Stomach smooth muscle (tissue), 2 donors: Measurements from ENCODE around the gene MAP2K7.
"Not testable (repeated sequence)": the region's sequence is repeated elsewhere in the genome, so short reads cannot be mapped to it uniquely, and the experiment has no call there.

ENCODE experiments used
- H3K27ac ChIP-seq: one replicate; pipeline ENCODE4 v1.7.0; 2013; ENCODE audit warnings: mild to moderate bottlenecking, low read length, inconsistent platforms
- H3K27me3 ChIP-seq, 2 donors: one replicate each; pipeline ENCODE4 v1.7.0; 2013; ENCODE audit warnings: low read length in 2 of 2; ENCODE audit not compliant: insufficient read depth in 2 of 2, control insufficient read depth in 1 of 2
- H3K36me3 ChIP-seq, 2 donors: one replicate each; pipeline ENCODE4 v1.7.0; 2013; ENCODE audit warnings: low read length in 2 of 2; ENCODE audit not compliant: control insufficient read depth in 2 of 2, insufficient read depth in 2 of 2
- H3K4me1 ChIP-seq: one replicate; pipeline ENCODE4 v1.7.0; 2013; ENCODE audit warnings: low read length; ENCODE audit not compliant: control insufficient read depth, insufficient read depth
- H3K4me3 ChIP-seq, 2 donors: one replicate each; pipeline ENCODE4 v1.7.0; 2013; ENCODE audit warnings: low read length in 2 of 2
- H3K9ac ChIP-seq, 2 donors: one replicate each; pipeline ENCODE4 v1.7.0; 2013; ENCODE audit warnings: low read length in 2 of 2, mild to moderate bottlenecking in 1 of 2
- H3K9me3 ChIP-seq, 2 donors: one replicate each; pipeline ENCODE4 v1.7.0; 2013; ENCODE audit warnings: low read length in 2 of 2; ENCODE audit not compliant: control insufficient read depth in 2 of 2
- donor health status: healthy.
- donor health status: Pancreatic carcinoma.

The MAP2K7 gene

DNA sequence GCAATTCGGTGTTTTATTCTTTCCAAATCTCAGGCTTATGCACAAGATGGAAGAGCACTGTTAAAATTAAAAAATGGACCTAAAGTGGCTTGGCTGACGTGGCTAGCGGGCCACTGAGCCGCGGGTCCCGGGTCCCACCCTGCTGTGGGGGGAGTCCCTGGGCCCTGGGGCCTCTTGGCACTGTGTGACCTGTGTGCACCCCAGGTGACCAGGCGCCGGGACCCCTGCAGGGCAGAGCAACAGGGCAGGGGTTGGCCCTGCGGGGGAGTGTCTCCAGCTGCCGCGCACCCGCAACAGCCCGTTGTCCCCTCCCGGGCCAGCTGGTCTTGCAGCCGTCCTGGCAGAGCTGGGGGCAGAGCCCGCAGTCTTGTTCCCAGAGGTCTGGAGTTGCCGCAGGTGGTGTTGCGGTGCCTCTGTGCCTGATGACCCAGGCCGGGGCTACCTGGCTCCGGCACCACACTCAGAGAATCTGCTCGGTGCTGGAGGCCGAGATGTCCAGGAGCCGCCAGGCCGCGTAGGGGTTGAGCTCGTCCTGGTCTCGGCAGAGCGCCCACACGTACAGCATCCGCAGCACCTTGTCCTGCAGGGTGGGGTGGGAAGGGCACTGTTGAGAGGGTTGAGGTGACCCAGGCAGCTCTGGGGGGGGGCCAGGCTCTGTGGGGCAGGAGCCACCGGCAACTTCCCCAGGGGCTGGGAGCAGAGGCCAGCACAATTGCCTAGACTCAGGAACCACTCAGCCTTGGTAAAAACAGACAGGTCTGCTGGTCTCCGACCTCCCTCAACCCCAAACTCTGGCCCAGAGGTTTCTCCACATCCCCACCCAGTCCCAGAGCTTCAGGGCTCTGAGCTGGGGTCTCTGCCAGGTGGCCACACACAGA lies 23.3 kb downstream of the MAP2K7 start:
- Histone ChIP-seq H3K9ac (peak overlapping the region in 1 of 2 donors; percentile 58), H3K27ac (peak overlapping the region; percentile 93), H3K4me1 (peaks cover 82% of the 10 kb centered on the region), H3K36me3 (peaks cover 10 to 11% of the 10 kb centered on the region in 2 donors), H3K9me3 (no peaks in the 10 kb centered on the region), H3K4me3 (peak overlapping the region; percentile 70 to 75), H3K27me3 (no peaks in the 10 kb centered on the region)

- H3K36me3 ChIP-seq: peaks cover 13 to 14% of the 10 kb centered on the region in 2 donors
- H3K4me3 ChIP-seq: peak overlapping the region in 1 of 2 donors; percentile 40
- peak overlapping the region in 1 of 2 donors; percentile 71 for H3K9ac ChIP-seq
- H3K9me3 ChIP-seq: no peaks in the 10 kb centered on the region
- peak overlapping the region; percentile 93 for H3K27ac ChIP-seq
- H3K4me1 ChIP-seq: peaks cover 77% of the 10 kb centered on the region
- H3K27me3 ChIP-seq: no peaks in the 10 kb centered on the region
Observed at GRCh38 chr19:7927605-7928333, 24.1 kb downstream of the MAP2K7 start.

DNA sequence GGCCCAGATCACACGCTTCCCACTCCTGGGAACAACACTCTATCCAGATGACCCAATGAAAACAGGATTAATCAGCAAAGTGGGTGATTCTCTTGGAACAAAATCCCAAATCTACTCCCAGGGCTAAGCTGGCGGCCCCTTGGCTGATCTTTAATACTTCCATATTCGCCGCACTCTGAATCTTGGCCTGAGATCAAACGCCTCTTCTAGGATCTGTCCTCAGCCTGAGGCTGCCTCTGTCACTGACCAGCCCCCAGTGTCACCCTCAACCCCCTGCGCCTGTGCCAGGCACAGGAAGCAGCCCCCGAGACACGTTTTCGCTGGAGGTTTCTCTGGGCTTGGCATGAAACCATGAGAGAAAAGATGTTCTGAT lies 24.6 kb downstream of the MAP2K7 start:
- H3K9ac ChIP-seq: peak overlapping the region; percentile 36 to 71
- H3K36me3 ChIP-seq: peaks cover 16 to 17% of the 10 kb centered on the region in 2 donors
- peaks cover 71% of the 10 kb centered on the region for H3K4me1 ChIP-seq
- peak overlapping the region; percentile 93 for H3K27ac ChIP-seq
- peak overlapping the region in 1 of 2 donors; percentile 40 for H3K4me3 ChIP-seq
- H3K27me3 ChIP-seq: no peaks in the 10 kb centered on the region
- no peaks in the 10 kb centered on the region for H3K9me3 ChIP-seq

DNA sequence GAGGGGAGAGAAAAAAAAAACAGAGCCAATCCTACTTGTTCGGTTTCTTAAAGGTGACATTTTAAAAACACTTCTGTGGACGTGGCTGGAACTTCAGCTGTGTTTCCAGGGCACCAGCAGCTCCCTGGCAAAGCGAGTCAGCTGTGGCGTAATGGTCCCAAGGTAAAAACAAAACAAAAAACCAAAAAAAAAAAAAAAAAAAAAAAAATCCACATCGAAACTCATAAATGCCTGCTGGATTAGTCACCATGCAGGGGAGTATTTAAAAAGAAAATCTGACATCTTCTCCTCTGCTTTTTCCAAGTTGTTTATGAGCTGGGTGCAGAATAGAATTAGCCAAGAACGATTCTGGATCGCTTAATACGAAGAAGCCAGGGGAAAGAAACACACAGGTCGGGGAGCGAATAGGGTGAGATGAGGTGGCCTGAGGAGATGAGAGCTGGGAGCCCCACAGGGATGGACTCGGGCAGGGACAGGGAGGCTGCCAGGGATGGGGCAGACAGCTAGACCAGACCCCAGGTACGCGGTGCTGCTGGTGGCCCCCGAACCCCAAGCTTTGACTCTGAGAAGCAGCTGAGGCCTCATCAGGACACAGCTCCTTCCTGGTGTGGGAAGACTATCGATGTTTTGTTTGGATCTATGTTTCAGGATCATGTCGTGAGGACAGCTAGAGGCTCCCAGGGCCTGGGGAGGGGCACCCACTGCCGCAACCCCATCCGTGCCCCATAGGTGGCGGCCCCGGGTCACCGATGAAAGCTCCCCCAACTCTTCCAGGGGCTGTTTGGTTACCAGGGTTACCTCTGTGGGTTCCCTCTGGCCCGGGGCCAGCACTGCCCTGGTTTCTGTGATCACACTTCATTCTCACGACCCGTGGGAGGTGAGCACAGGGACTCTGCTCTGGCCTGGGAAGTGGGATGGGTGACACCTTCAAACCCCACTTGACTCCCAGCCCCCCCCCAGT lies 25.3 kb downstream of the MAP2K7 start:
- Histone ChIP-seq H3K4me3 (peak overlapping the region; percentile 28 to 52), H3K36me3 (peaks cover 23% of the 10 kb centered on the region in 2 donors), H3K9me3 (no peaks in the 10 kb centered on the region), H3K27ac (peak overlapping the region; percentile 93), H3K9ac (peak overlapping the region; percentile 61 to 71), H3K4me1 (peaks cover 64% of the 10 kb centered on the region), H3K27me3 (no peaks in the 10 kb centered on the region)

DNA sequence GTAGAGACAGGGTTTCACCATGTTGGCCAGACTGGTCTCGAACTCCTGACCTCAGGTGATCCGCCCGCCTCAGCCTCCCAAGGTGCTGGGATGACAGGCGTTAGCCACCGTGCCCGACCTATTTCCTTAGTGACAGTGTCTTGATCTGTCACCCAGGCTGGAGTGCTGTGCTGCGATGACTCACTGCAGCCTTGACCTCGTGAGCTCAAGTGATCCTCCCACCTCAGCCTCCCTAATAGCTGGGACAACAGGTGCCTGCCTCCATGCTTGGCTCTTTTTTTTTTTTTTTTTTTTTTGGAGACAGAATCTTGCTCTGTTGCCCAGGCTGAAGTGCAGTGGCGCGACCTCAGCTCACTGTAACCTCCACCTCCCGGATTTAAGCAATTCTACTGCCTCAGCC lies 26.4 kb downstream of the MAP2K7 start:
- Histone ChIP-seq H3K4me1 (peaks cover 59% of the 10 kb centered on the region), H3K27ac (peak overlapping the region; percentile 93), H3K36me3 (peaks cover 26 to 29% of the 10 kb centered on the region in 2 donors)
- not testable (repeated sequence) for H3K9ac ChIP-seq, H3K4me3 ChIP-seq, H3K27me3 ChIP-seq, H3K9me3 ChIP-seq

GRCh38 chr19:7930765-7931164 lies 27.1 kb downstream of the MAP2K7 start:
- peaks cover 56% of the 10 kb centered on the region for H3K4me1 ChIP-seq

GRCh38 chr19:7931221-7932061 lies 27.8 kb downstream of the MAP2K7 start:
- Histone ChIP-seq H3K9me3 (no peaks in the 10 kb centered on the region), H3K36me3 (peaks cover 32% of the 10 kb centered on the region in 2 donors), H3K9ac (peak overlapping the region in 1 of 2 donors; percentile 48), H3K4me3 (peak overlapping the region in 1 of 2 donors; percentile 15), H3K27me3 (no peaks in the 10 kb centered on the region), H3K4me1 (peaks cover 52% of the 10 kb centered on the region), H3K27ac (peak overlapping the region; percentile 93)

More at GRCh38 chr19:7930765-7931164, 27.1 kb downstream of the MAP2K7 start:
- no peaks in the 10 kb centered on the region for H3K9me3 ChIP-seq
- H3K27ac ChIP-seq: peak overlapping the region; percentile 93
- no peak overlapping the region for H3K4me3 ChIP-seq
- H3K27me3 ChIP-seq: no peaks in the 10 kb centered on the region
- H3K36me3 ChIP-seq: peaks cover 29 to 32% of the 10 kb centered on the region in 2 donors
- peak overlapping the region; percentile 13 to 48 for H3K9ac ChIP-seq

- no peak overlapping the region for H3K4me3 ChIP-seq
- peaks cover 35 to 38% of the 10 kb centered on the region in 2 donors for H3K36me3 ChIP-seq
- H3K9ac ChIP-seq: no peak overlapping the region
- H3K27ac ChIP-seq: peak overlapping the region; percentile 93
- no peaks in the 10 kb centered on the region for H3K9me3 ChIP-seq
- peaks cover 44% of the 10 kb centered on the region for H3K4me1 ChIP-seq
- no peaks in the 10 kb centered on the region for H3K27me3 ChIP-seq
Observed at GRCh38 chr19:7932276-7932929, 28.7 kb downstream of the MAP2K7 start.

DNA sequence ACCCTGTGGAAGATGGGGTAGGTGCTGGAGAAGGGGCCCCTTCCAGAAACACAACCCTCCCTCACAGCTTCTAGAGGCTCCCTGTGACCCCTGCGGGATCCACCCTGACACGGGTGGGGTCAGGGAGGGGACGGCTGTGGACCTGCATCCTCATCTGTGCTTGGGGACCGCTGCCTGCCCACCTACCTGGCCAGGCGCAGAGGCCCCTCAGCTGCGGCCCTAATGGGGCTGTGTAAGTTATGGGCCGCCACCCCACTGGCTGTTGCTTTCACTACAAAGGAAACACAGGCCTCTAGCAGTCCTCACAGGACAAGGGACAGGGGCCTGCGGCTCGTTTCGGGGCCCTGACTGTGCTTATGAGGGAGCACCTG lies 29.2 kb downstream of the MAP2K7 start:
- Histone ChIP-seq H3K9me3 (no peaks in the 10 kb centered on the region), H3K27me3 (no peaks in the 10 kb centered on the region), H3K4me1 (peaks cover 38% of the 10 kb centered on the region), H3K4me3 (no peak overlapping the region), H3K27ac (no peak overlapping the region), H3K9ac (no peak overlapping the region), H3K36me3 (peaks cover 40 to 41% of the 10 kb centered on the region in 2 donors)
